Right lobe of liver (tissue), 6 donors: ENCODE results near the gene NCOA1. TPM values are rescaled to one million over a fixed set of nuclear protein-coding genes. Genes with fewer than 3 reads are reported as not detected.
A peak's percentile ranks its signal among the peaks of the same experiment; 100 is the strongest.

ENCODE experiments used
- ATAC-seq, 4 donors: fragments of 200-7000 bp; cut with Tn5 transposase; one replicate each; pipeline ENCODE4 v1.9.1; 2020; ENCODE audit warnings: mild to moderate bottlenecking in 4 of 4, moderate library complexity in 4 of 4
- DNase-seq, 3 donors: peaks; one replicate each; pipeline ENCODE4 v3.0.0-alpha.2; 2020
- H3K27ac ChIP-seq, 3 donors: fragments of 200-600 bp; one replicate each; pipeline ENCODE4 v1.8.0; 2022
- H3K27me3 ChIP-seq, 2 donors: fragments of 200-600 bp; one replicate each; pipeline ENCODE4 v1.8.0; 2022
- H3K36me3 ChIP-seq, 4 donors: fragments of 200-600 bp; sonication (generic) in 1 of 4; one replicate each; pipeline versions ENCODE4 v1.5.1 to v1.8.0; 2017 to 2022; ENCODE audit warnings: control low read depth in 1 of 4
- H3K4me1 ChIP-seq, 4 donors: fragments of 200-600 bp; sonication (generic) in 1 of 4; one replicate each; pipeline versions ENCODE4 v1.5.1 to v1.8.0; 2017 to 2022; ENCODE audit warnings: control low read depth in 1 of 4
- H3K4me3 ChIP-seq, 3 donors: fragments of 200-600 bp; one replicate each; pipeline ENCODE4 v1.8.0; 2022
- H3K9me3 ChIP-seq, 4 donors: fragments of 200-600 bp; sonication (generic) in 1 of 4; one replicate each; pipeline versions ENCODE4 v1.5.1 to v1.8.0; 2017 to 2022; ENCODE audit warnings: control low read depth in 1 of 4
- POLR2A ChIP-seq: fragments of 450-650 bp; IDR thresholded peaks from one replicate; pipeline ENCODE4 v1.6.1; 2017; ENCODE audit warnings: antibody characterized with exemption, mild to moderate bottlenecking
- WGBS: methylation state at CpG from one replicate; pipeline ENCODE4 v1.1.6; 2018; ENCODE audit warnings: low coverage, low lambda C conversion rate; ENCODE audit not compliant: insufficient coverage; ENCODE audit errors: missing lambda C conversion rate; 5-methylcytosine and 5-hydroxymethylcytosine counted together
- intact Hi-C, 2 donors: fragments of 100-400 bp; cut with DNase I; formaldehyde crosslinking; loops; one replicate each; pipeline versions ENCODE4 v1.11.2 to v1.14.1; 2022
- total RNA-seq, 6 experiments: library from RNA; depleted of rRNA in 2 of 6; stranded (reverse); fragments of >200 nt in 2 of 6; fragmentation: NEBNext Ultra II Directional in 3 of 6; extraction: Animal tissue kit (Norgen Biotek cat#: 25700) in 3 of 6; gene quantifications; one replicate each; pipeline versions ENCODE4 v1.1.0 to v1.2.4, GENCODE V29; 2016 to 2023
- TF ChIP-seq, protein P1 (sequence below), 4 donors: fragments of 200-600 bp in 3 of 4; fragments of 450-650 bp in 1 of 4; IDR thresholded peaks; one replicate each; pipeline versions ENCODE4 v1.5.1 to v1.8.0; 2016 to 2022; ENCODE audit warnings: antibody characterized with exemption in 4 of 4, mild to moderate bottlenecking in 2 of 4
- donor health status: DM: no; HTN: yes; CAD: no.
- donor health status: DM: no; HTN: no; CAD: no.
- donor health status: DM: no; HTN: no; CAD: no.
- donor health status: DM: no; HTN: yes; CAD: no.
- donor health status: DM: no; HTN: yes; CAD: no.

NCOA1 gene
- total RNA-seq, 6 experiments from 2014 or later, result 13.5 to 18.9 (median 16.4) TPM

DNA sequence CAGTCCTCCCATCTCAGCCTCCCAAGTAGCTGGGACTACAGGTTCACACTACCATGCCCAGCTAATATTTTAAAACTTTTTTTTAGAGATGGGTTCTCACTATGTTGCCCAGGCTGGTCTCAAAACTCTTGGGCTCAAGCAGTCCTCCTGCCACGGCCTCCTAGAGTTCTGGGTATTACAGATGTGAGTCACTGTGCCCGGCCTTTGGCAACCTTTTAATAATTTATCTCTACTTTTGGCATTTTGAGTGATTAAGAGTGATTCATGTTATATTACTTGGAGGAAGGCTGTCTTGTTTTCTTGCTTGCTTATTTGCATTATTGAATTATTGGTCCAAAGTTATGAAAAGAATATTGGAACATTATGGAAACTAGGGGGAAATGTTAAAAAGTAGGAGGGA is 24.3 kb downstream of the NCOA1 start:
- DNase-seq (no peak), ATAC-seq (no peak)
- Histone ChIP-seq H3K27ac (no peak overlapping the region), H3K4me3 (no peak overlapping the region), H3K36me3 (no peaks in the 10 kb centered on the region), H3K27me3 (no peaks in the 10 kb centered on the region), H3K4me1 (peaks cover 0 to 32% (median 5%) of the 10 kb centered on the region in 4 donors), H3K9me3 (no peaks in the 10 kb centered on the region)
- 74% methylated on average over 2 of the region's 2 CpGs for WGBS
- intact Hi-C loops, result no loop called here
- TF ChIP-seq, protein P1, sequence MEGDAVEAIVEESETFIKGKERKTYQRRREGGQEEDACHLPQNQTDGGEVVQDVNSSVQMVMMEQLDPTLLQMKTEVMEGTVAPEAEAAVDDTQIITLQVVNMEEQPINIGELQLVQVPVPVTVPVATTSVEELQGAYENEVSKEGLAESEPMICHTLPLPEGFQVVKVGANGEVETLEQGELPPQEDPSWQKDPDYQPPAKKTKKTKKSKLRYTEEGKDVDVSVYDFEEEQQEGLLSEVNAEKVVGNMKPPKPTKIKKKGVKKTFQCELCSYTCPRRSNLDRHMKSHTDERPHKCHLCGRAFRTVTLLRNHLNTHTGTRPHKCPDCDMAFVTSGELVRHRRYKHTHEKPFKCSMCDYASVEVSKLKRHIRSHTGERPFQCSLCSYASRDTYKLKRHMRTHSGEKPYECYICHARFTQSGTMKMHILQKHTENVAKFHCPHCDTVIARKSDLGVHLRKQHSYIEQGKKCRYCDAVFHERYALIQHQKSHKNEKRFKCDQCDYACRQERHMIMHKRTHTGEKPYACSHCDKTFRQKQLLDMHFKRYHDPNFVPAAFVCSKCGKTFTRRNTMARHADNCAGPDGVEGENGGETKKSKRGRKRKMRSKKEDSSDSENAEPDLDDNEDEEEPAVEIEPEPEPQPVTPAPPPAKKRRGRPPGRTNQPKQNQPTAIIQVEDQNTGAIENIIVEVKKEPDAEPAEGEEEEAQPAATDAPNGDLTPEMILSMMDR (IDR thresholded peaks at IDR 0.05), result no peak
- no peak for TF ChIP-seq POLR2A

DNA sequence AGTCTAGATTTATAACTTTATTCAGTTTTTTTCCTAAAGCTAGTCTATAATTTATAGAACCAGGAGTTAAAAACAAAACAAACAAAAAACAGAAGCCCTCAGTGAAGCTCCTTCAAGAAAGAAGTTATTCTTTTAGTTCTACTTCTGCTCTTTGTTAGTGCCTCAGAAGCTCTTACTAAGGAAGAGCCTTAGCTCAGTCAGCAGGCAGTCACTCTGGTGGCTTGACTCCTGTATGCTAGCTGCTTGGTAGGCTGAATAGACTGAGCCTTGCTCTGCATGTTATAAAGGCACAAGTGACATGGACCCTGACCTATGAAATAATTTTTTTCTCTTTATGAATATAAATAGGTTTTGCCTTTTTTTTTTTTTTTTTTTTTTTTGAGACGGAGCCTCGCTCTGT is 24.8 kb downstream of the NCOA1 start:
- H3K4me1 ChIP-seq, result peaks cover 0 to 32% (median 4%) of the 10 kb centered on the region in 4 donors
- no peaks in the 10 kb centered on the region for H3K27me3 ChIP-seq
- no peaks in the 10 kb centered on the region for H3K9me3 ChIP-seq
- H3K36me3 ChIP-seq, result no peaks in the 10 kb centered on the region
- 100% methylated on average over 2 of the region's 2 CpGs for WGBS
- intact Hi-C loops, result no loop called here
- DNase-seq (no peak), ATAC-seq (peak; percentile 33 to 72 (median 44))
- no peak overlapping the region for H3K27ac ChIP-seq
- TF ChIP-seq, protein P1 (IDR thresholded peaks at IDR 0.05), result no peak
- no peak for TF ChIP-seq POLR2A
- no peak overlapping the region for H3K4me3 ChIP-seq

DNA sequence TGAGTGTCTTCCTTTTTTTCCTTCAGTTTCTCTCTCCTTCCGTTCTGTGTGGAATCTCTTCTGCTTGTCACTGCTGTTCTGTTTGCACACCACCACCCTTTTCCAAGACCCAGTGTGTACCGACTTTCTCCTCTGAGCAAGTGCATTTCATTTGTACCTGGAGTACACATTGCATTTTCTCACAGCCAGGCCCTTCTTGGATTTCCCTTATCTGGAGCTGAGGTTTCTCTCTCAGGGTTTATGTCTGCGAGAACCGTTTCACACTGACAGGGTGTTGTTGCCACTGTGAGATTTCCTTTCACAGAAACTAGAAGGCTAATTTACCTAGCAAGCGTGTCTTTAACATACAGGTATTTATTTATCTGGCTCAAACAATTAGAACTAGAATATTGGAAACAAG is 26.2 kb downstream of the NCOA1 start:
- Histone ChIP-seq H3K4me3 (no peak overlapping the region), H3K36me3 (no peaks in the 10 kb centered on the region), H3K4me1 (peaks cover 0 to 22% (median 0%) of the 10 kb centered on the region in 4 donors), H3K9me3 (no peaks in the 10 kb centered on the region), H3K27ac (no peak overlapping the region), H3K27me3 (no peaks in the 10 kb centered on the region)
- intact Hi-C loops, result no loop called here
- TF ChIP-seq, protein P1 (IDR thresholded peaks at IDR 0.05), result no peak
- no peak for TF ChIP-seq POLR2A
- no peak for DNase-seq
- peak in 1 of 4 donors; percentile 26 for ATAC-seq
- WGBS, result 72% methylated on average over 5 of the region's 5 CpGs

DNA sequence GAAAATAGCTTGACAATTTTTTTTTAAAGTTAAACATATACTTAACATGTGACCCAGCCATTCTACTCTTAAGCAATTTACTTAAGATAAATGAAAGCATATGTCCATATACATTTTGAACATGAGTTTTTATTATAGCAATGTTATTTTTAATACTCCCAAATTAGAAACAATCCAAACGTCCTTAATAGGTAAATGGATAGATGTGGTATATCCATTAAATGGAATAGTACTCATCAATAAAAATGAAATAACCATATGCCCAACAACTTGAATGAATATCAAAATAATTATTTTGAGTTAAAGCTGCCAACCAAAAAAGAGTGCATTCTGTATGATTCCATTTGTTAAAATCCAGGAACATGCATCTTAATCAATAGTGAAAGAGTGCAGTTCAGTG is 29.1 kb downstream of the NCOA1 start:
- intact Hi-C loops, result no loop called here

More for the DNA sequence above, 29.1 kb downstream of the NCOA1 start:
- 59% methylated on average over 1 of the region's 1 CpG for WGBS
- no peak overlapping the region for H3K27ac ChIP-seq
- H3K9me3 ChIP-seq, result no peaks in the 10 kb centered on the region
- H3K4me1 ChIP-seq, result no peaks in the 10 kb centered on the region
- H3K27me3 ChIP-seq, result no peaks in the 10 kb centered on the region
- H3K4me3 ChIP-seq, result no peak overlapping the region
- DNase-seq (no peak), ATAC-seq (no peak)
- TF ChIP-seq, protein P1 (IDR thresholded peaks at IDR 0.05), result no peak
- no peak for TF ChIP-seq POLR2A
- H3K36me3 ChIP-seq, result no peaks in the 10 kb centered on the region
